RWPE1 (cell line): Measurements from ENCODE around the gene CPNE5.

Experiments
- CTCF ChIA-PET: fragments of 350-600 bp; sonication (Branson Sonifier 250); formaldehyde crosslinking; extraction: SDS; loops from one replicate; lab custom pipeline; 2021; lab: Yijun Ruan, JAX
- POLR2A ChIA-PET: fragments of 400-600 bp; formaldehyde crosslinking; extraction: SDS; loops from one replicate; lab custom pipeline; 2020; ENCODE audit warnings: antibody characterized with exemption; ENCODE audit not compliant: low non-redundant PET; lab: Yijun Ruan, JAX
- DNase-seq: peaks from one replicate; pipeline ENCODE4 v3.0.0; 2012; ENCODE audit warnings: low spot score
- H3K27ac ChIP-seq: fragments of 450-650 bp; 2 replicates; pipeline ENCODE4 v1.5.1; 2017
- TF ChIP-seq, protein P1 (sequence below): fragments of 450-650 bp; conservative IDR thresholded peaks from 2 replicates; pipeline ENCODE4 v1.5.1; 2017; ENCODE audit warnings: low read depth, mild to moderate bottlenecking

Gene CPNE5

DNA sequence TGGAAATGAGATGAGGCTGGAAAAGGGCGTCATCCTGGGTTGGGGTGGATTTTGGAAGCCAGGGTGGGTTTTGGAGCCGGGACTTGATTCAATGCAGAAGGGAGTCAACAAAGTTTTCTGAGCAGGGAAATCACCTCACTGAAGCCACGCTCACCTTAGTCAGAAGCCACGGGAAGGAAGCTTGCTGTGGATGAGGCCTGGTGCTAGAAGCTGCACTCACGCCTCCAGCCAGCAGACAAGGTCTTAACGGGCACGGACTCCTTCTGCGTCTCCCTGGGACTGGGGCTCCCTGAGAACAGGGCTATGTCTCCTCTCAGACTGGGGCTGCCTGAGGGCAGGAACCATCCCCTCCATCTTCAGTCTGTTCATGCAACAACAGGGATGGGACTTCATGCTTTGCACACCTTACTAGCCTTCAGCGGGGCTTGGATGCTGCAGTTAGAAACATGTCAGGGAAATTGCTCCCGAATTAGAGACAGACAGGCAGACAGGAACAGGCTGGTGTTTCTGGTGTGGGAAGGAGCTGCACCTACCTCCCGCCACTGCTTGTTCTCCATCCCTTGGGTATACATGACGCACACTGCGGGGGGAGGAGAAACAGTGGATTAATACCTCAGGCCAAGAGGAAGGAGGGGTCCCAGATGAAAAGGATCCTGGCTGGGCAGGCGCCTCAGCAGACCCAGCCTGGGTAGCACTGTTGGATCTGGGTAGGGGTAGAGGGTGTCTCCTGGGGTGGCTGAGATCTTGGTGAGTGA, 17.5 kb downstream of the CPNE5 start:
- CTCF ChIA-PET, result no interaction called here
- no peak overlapping the region for H3K27ac ChIP-seq
- POLR2A ChIA-PET, result no interaction called here
- TF ChIP-seq, protein P1, sequence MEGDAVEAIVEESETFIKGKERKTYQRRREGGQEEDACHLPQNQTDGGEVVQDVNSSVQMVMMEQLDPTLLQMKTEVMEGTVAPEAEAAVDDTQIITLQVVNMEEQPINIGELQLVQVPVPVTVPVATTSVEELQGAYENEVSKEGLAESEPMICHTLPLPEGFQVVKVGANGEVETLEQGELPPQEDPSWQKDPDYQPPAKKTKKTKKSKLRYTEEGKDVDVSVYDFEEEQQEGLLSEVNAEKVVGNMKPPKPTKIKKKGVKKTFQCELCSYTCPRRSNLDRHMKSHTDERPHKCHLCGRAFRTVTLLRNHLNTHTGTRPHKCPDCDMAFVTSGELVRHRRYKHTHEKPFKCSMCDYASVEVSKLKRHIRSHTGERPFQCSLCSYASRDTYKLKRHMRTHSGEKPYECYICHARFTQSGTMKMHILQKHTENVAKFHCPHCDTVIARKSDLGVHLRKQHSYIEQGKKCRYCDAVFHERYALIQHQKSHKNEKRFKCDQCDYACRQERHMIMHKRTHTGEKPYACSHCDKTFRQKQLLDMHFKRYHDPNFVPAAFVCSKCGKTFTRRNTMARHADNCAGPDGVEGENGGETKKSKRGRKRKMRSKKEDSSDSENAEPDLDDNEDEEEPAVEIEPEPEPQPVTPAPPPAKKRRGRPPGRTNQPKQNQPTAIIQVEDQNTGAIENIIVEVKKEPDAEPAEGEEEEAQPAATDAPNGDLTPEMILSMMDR, result no peak
- DNase-seq, result no peak

DNA sequence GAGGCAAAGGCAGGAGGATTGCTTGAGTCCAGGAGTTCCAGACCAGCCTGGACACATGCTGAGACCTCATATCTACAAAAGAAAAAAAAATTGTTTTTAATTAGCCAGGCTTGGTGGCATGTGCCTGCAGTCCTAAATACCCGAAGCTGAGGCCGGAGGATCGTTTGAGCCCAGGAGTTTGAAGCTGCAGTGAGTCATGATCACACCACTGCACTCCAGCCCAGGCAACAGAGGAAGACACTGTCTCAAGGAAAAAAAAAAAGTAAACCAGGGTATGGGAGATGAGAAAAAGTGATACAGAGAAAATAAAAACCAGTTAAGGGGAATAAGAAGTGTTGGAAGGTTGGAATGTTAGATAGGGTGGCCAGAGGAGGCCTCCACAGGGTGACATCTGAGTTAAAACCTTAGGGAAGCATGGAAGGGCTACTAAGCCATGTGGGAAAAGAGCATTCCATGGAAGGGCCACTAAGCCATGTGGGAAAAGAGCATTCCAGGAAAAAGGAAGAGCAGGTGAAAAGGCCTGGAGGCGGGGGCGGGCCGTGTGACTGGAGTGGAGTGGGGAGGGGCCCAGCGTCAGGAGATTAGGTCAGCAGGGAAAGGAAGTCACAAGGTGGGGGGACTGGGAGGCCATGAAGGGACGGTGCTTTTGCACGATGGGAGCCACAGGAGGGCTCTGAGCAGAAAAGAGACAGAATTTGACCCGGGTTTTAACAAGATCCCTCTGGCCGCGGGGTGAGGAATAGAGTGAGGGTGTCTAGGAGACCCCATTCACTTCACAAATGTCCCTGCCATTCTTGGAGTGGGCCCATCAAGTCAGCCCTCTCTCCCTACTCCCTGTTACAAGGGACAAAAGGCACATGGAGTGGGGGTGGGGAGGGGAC, 18.3 kb downstream of the CPNE5 start:
- ChIA-PET CTCF (no interaction called here), POLR2A (no interaction called here)

DNA sequence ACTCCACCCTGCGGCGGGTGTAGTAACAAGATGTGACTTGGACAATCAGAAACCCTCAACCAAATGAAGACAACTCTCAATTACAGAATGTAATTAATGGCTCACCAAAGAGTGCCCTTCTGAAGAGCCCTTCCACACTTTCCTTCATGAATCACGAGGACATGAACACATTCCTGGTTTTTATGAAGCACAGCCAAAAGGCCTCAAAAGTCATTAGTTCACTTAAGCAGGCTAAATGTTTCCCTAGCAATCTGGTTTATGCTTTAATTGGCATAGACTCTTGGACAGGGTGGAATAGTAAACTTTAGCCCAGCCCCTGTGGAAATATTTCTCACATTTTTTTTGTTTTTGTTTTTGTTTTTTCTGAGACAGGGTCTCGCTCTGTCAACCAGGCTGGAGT, 20.5 kb downstream of the CPNE5 start:
- DNase-seq, result no peak
- TF ChIP-seq, protein P1, result no peak
- ChIA-PET CTCF (no interaction called here), POLR2A (no interaction called here)
- no peak overlapping the region for H3K27ac ChIP-seq

More for the DNA sequence above, 18.3 kb downstream of the CPNE5 start:
- DNase-seq, result no peak
- TF ChIP-seq, protein P1, result no peak
- H3K27ac ChIP-seq, result no peak overlapping the region

DNA sequence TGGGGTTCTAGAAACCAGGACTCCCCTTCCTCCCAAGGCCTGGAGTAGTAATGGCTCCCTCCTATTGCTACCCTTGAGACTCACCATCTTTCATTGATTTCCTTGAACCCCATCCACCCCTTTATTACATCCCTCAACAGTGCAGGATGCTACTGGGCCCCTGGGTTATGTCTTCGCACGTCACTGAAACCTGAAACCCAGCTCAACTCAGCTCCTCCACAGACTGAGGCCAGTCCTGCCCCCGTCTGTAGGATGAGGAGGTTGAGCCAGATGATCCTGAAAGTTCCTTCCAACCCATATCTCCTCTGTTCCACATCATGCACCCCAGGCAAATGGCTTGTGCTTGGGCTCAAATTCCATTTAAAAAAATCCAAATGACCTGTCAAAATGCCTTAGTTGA, 21.4 kb downstream of the CPNE5 start:
- POLR2A ChIA-PET, result no interaction called here
- DNase-seq, result no peak
- H3K27ac ChIP-seq, result no peak overlapping the region
- TF ChIP-seq, protein P1, result no peak
- CTCF ChIA-PET, result no interaction called here

DNA sequence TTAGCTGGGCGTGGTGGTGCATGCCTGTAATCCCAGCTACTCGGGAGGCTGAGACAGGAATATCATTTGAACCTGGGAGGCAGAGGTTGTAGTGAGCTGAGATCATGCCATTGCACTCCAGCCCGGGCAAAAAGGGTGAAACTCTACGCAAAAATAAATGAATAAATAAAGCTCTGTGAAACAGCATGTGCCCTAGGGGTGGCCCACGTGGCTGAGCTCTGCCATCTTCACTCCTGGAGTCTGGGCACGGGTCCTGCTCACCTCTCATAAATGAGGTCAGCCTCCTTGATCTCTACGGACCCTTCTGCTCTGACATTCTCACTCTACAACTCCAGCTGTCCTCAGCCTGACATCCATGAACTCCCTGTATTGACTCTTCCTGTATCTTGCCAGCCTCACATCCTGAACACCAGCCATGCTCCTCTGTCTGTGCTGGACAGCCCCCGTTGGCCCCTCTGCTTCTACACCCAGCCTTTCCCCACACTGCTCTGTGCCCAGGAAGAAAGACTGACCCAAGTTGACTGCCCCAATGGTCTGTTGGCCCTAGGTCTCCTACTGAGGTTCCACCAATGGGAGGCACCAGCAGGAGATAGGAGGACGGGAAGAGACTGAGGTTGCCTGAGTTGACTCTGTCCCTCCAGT, 21.9 kb downstream of the CPNE5 start:
- CTCF ChIA-PET, result no interaction called here
- H3K27ac ChIP-seq, result no peak overlapping the region
- no peak for DNase-seq
- TF ChIP-seq, protein P1, result no peak
- POLR2A ChIA-PET, result no interaction called here

DNA sequence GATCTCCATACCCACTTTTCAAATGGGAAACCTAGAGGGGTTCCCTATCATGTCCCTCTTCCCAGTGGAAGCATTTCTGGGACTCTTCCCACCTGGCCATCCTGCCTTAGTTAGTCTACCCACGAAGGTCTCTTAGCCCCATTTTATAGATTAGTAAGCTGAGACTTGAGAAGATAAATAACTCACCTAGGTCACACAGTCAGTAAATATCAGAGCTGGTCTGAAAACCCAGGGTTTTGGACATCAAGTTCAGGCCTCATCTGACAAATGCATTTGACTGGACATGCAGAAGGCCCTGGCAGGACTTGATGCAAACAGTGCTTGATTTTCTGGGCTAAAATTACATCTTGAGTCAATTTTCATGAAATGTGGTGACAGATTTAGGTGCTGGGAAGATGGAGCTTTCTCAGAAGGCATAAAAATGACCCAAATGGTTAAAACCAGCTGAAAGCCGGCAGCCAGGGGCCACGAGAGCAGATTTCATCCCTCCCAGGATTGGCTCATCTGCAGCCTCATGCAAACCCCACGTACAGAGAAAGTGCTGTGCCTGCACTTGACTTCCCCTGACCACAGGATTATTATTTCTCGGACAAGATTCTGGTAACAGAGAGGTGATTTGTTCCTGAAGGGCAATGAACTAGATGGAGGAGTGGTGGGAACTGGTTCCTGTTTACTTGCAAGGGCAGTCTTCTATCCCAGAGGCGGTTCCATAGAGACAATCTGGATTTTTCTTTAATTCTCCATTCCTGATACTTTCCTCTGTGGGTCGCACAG, 23.1 kb downstream of the CPNE5 start:
- DNase-seq, result no peak
- no peak overlapping the region for H3K27ac ChIP-seq
- CTCF ChIA-PET, result no interaction called here
- POLR2A ChIA-PET, result no interaction called here
- TF ChIP-seq, protein P1, result no peak
